ENCODE data around the gene FGF14.

The FGF14 gene

DNA sequence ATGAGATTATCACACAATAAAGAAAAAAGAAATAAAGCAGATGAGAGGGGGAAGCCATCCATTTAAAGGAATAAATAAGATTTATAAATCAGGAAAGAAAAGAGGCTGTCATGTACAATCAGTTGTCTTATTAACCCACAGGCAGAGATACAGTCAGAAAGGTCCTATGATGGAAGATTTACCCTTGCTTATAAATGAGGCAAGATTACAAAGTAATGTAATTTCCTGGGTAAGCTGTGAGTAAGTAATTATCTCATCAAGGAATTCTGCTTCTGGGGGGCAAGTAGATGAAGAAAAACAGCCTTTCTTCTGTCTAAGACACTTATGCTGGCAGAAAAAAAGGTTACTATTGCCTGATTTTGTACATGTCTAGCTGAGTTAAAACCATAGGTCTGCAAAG, 146.4 kb downstream of the FGF14 start:
- H3K36me3 ChIP-seq (ENCODE audit: control insufficient read depth, insufficient read depth, low read length), result no peaks in the 10 kb centered on the region
- no peak overlapping the region for H3K4me3 ChIP-seq (replicated peaks; ENCODE audit: low read depth, low read length)
- no peaks in the 10 kb centered on the region for H3K27me3 ChIP-seq (replicated peaks; ENCODE audit: control insufficient read depth, insufficient read depth, low read length)
- TF ChIP-seq, protein P1, sequence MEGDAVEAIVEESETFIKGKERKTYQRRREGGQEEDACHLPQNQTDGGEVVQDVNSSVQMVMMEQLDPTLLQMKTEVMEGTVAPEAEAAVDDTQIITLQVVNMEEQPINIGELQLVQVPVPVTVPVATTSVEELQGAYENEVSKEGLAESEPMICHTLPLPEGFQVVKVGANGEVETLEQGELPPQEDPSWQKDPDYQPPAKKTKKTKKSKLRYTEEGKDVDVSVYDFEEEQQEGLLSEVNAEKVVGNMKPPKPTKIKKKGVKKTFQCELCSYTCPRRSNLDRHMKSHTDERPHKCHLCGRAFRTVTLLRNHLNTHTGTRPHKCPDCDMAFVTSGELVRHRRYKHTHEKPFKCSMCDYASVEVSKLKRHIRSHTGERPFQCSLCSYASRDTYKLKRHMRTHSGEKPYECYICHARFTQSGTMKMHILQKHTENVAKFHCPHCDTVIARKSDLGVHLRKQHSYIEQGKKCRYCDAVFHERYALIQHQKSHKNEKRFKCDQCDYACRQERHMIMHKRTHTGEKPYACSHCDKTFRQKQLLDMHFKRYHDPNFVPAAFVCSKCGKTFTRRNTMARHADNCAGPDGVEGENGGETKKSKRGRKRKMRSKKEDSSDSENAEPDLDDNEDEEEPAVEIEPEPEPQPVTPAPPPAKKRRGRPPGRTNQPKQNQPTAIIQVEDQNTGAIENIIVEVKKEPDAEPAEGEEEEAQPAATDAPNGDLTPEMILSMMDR (IDR thresholded peaks at IDR 0.05; ENCODE audit: insufficient read depth, low read length, poor library complexity, severe bottlenecking), result no peak
- no peak for DNase-seq (ENCODE audit: extremely low read depth, insufficient read length)

GRCh38 chr13:102251817-102252216, 150.0 kb downstream of the FGF14 start:
- no peaks in the 10 kb centered on the region for H3K36me3 ChIP-seq (ENCODE audit: control insufficient read depth, insufficient read depth, low read length)
- no peak overlapping the region for H3K4me3 ChIP-seq (replicated peaks; ENCODE audit: low read depth, low read length)
- TF ChIP-seq, protein P1 (IDR thresholded peaks at IDR 0.05; ENCODE audit: insufficient read depth, low read length, poor library complexity, severe bottlenecking), result no peak
- H3K27me3 ChIP-seq (replicated peaks; ENCODE audit: control insufficient read depth, insufficient read depth, low read length), result no peaks in the 10 kb centered on the region
- DNase-seq (ENCODE audit: extremely low read depth, insufficient read length), result no peak

DNA sequence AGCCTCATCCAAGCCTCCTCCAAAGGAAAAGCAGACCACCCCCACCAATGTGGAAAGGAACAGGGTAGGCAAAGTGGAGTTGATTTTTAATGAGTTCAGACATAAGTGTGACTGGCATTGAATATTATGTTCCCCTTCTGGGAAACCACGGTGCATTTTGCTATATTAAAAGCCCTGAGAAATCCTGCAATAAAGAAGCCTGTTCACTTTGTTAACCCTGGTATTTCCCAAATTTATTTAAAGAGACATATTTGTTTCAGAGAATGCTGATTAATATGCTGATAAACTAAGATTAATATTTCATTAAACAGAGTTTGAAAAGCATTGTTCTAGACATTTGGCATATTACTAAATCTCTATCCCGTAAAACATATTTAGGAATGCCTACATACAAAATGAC, 151.4 kb downstream of the FGF14 start:
- DNase-seq (ENCODE audit: extremely low read depth, insufficient read length), result no peak
- Histone ChIP-seq H3K27me3 (replicated peaks; ENCODE audit: control insufficient read depth, insufficient read depth, low read length) (no peaks in the 10 kb centered on the region), H3K4me3 (replicated peaks; ENCODE audit: low read depth, low read length) (no peak overlapping the region), H3K36me3 (ENCODE audit: control insufficient read depth, insufficient read depth, low read length) (no peaks in the 10 kb centered on the region)
- TF ChIP-seq, protein P1 (IDR thresholded peaks at IDR 0.05; ENCODE audit: insufficient read depth, low read length, poor library complexity, severe bottlenecking), result no peak

DNA sequence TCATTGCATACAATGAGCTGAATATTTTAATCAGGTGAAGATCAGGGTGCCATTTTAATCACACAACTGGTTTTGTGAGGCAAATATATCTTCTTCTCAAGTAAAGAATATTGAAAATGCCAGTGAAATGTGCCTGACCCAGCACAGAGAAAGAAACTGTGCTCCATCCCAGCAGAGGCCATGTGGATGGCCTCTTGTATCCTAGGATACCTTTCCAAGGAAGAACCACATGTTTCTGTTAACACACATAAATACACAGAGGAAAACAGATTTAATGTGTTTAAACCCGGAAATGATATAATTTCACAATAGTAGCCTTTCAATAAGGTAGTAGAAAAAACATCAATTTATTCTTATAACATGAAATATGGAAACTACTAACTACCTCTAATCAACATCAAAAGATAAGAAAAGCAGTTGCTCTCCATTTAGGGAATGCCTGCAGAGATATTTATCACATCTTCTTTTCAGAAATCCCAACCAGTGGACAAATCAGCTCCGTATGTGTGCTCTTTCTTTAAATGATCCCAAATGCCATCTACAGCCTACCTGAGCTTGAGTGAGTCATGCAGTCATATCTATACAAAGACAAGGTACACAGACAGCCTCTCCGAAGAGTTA, 157.1 kb downstream of the FGF14 start:
- H3K27me3 ChIP-seq (replicated peaks; ENCODE audit: control insufficient read depth, insufficient read depth, low read length), result no peaks in the 10 kb centered on the region
- H3K4me3 ChIP-seq (replicated peaks; ENCODE audit: low read depth, low read length), result no peak overlapping the region
- no peaks in the 10 kb centered on the region for H3K36me3 ChIP-seq (ENCODE audit: control insufficient read depth, insufficient read depth, low read length)
- DNase-seq (ENCODE audit: extremely low read depth, insufficient read length), result no peak
- TF ChIP-seq, protein P1 (IDR thresholded peaks at IDR 0.05; ENCODE audit: insufficient read depth, low read length, poor library complexity, severe bottlenecking), result no peak

DNA sequence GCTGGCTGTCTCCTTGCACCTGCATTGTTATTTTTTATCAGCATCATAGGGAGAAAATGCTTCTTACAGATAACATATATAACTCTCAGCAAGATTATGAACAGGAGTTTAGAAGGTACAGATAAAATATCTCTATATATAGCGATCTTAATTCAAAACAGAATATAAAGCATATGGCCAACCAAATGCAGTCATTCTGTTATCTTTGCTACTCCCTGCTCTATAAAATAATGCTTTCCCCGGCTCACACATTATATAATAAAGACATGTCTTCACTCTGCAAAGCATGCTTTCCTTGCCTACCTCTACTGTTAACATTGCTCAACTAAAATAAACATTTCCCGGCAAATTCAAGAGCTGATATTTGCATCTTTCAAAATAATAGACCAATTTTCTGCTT, 161.7 kb downstream of the FGF14 start:
- no peak for DNase-seq (ENCODE audit: extremely low read depth, insufficient read length)
- Histone ChIP-seq H3K36me3 (ENCODE audit: control insufficient read depth, insufficient read depth, low read length) (no peaks in the 10 kb centered on the region), H3K4me3 (replicated peaks; ENCODE audit: low read depth, low read length) (no peak overlapping the region), H3K27me3 (replicated peaks; ENCODE audit: control insufficient read depth, insufficient read depth, low read length) (no peaks in the 10 kb centered on the region)
- TF ChIP-seq, protein P1 (IDR thresholded peaks at IDR 0.05; ENCODE audit: insufficient read depth, low read length, poor library complexity, severe bottlenecking), result no peak

DNA sequence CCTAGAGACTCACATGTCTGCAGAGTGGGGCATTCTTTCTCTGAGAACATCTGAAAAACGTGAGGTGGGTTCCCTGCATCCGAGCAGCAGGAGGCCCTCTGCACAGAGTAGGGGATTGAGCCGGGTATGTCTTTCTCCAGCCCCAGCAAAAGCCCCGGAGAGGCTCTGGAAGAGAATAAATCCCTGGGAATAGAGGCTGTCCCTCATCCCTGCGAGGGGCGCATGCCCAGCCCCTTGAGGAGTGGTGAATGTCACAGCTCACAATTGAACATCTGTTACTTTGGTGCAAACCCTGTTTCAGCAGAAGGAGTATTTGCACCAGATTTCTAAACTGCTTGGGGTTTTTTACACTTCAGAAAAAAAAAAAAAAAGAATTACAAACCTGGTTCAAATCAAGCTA, 164.6 kb downstream of the FGF14 start:
- Histone ChIP-seq H3K36me3 (ENCODE audit: control insufficient read depth, insufficient read depth, low read length) (no peaks in the 10 kb centered on the region), H3K27me3 (replicated peaks; ENCODE audit: control insufficient read depth, insufficient read depth, low read length) (no peaks in the 10 kb centered on the region), H3K4me3 (replicated peaks; ENCODE audit: low read depth, low read length) (no peak overlapping the region)
- TF ChIP-seq, protein P1 (IDR thresholded peaks at IDR 0.05; ENCODE audit: insufficient read depth, low read length, poor library complexity, severe bottlenecking), result no peak
- DNase-seq (ENCODE audit: extremely low read depth, insufficient read length), result no peak
